ENCODE measurements around the gene IFNL2.
"Not testable (repeated sequence)": the region's sequence is repeated elsewhere in the genome, so short reads cannot be mapped to it uniquely, and the experiment has no call there.

Gene IFNL2

DNA sequence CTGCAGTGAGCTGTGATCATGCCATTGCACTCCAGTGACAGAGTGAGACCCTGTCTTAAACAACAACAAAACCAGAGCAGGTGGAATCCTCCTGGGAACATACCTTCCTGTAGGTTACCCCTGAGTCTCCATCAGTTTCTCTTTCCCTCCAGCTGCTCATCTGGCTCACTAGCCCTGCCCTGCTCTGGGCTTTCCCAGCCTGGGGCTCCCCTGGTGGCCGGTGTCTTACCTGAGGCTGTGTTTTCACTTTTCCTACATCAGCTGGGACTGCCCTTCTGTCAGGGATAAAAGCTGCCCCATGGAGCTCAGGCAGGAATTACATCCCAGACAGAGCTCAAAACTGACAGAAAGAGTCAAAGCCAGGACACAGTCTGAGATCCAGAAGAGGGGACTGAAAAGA, at the start of gene IFNL2:
IFNL2 (plus strand) TSS at position 312 of the 400 bp plus-strand sequence. CDS start 173 bp downstream, outside the sequence.
- H3K9ac ChIP-seq (ENCODE audit: low read length); H2AFZ ChIP-seq (ENCODE audit: low read length); H3K9me2 ChIP-seq (ENCODE audit: low read depth, low read length); H3K79me2 ChIP-seq (ENCODE audit: insufficient read depth, low read length); H3K27ac ChIP-seq (ENCODE audit: low read depth, low read length, poor library complexity, severe bottlenecking); H3F3A ChIP-seq (ENCODE audit: insufficient read depth, low read length); H3K27me3 ChIP-seq (ENCODE audit: insufficient read depth, low read length); H3K36me3 ChIP-seq (ENCODE audit: insufficient read depth, low read length); H4K20me1 ChIP-seq (ENCODE audit: insufficient read depth, low read length); H3K4me3 ChIP-seq (ENCODE audit: low read depth, low read length, poor library complexity, severe bottlenecking); H3K9me3 ChIP-seq (ENCODE audit: low read length); H3K4me2 ChIP-seq (ENCODE audit: low read length); H3K4me1 ChIP-seq (ENCODE audit: insufficient read depth, low read length, severe bottlenecking): not testable (repeated sequence)

DNA sequence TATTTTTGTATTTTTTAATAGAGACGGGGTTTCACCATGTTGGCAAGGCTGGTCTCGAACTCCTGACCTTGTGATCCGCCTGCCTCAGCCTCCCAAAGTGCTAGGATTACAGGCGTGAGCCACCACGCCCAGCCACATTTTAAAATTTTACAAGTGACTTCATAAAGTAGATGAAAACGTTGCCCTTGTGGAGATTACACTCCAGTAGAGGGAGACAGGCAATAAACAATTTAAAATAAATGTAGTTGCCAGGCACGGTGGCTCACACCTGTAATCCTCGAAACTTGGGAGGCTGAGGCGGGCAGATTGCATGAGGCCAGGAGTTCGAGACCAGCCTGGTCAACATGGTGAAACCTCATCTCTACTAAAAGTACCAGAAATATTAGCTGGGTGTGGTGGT, 49.1 kb upstream of the IFNL2 start:
- not testable (repeated sequence) for H3F3A ChIP-seq (ENCODE audit: insufficient read depth, low read length); H4K20me1 ChIP-seq (ENCODE audit: insufficient read depth, low read length); H3K79me2 ChIP-seq (ENCODE audit: insufficient read depth, low read length); H3K27me3 ChIP-seq (ENCODE audit: insufficient read depth, low read length); H2AFZ ChIP-seq (ENCODE audit: low read length); H3K4me2 ChIP-seq (ENCODE audit: low read length); H3K9ac ChIP-seq (ENCODE audit: low read length); H3K9me2 ChIP-seq (ENCODE audit: low read depth, low read length); H3K4me1 ChIP-seq (ENCODE audit: insufficient read depth, low read length, severe bottlenecking); H3K4me3 ChIP-seq (ENCODE audit: low read depth, low read length, poor library complexity, severe bottlenecking); H3K27ac ChIP-seq (ENCODE audit: low read depth, low read length, poor library complexity, severe bottlenecking); H3K36me3 ChIP-seq (ENCODE audit: insufficient read depth, low read length); H3K9me3 ChIP-seq (ENCODE audit: low read length)

DNA sequence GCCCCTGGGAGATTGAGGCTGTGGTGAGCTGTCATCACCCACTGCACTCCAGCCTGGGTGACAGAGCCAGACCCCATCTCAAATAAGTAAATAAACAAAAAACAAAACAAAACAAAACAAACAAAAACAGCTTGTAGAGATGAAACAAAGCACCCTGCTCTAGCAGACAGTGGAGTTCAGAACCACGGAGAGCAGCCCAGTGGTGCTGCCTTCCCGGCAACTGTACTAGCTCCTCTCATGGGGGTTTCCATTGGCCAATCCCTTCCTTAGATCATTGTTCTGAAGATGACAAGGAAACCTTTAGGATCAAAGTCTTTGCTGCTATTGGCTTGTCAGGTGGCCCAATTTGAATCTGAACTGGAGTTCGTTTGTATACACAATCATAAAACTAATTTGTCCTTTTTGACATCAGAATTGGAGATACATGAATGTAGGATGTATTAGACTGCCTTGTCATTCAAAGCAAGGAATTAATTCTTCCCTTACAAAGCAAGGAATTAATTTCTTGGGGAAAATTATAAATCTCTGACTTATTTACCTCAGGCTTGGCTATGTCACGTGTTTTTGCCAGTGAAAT, 44.4 kb upstream of the IFNL2 start:
- H2AFZ ChIP-seq (ENCODE audit: low read length): no peak overlapping the region
- H3K9me3 ChIP-seq (ENCODE audit: low read length): no peaks in the 10 kb centered on the region
- no peaks in the 10 kb centered on the region for H3K36me3 ChIP-seq (ENCODE audit: insufficient read depth, low read length)
- H3K9me2 ChIP-seq (ENCODE audit: low read depth, low read length): no peaks in the 10 kb centered on the region
- TF ChIP-seq, protein P1, sequence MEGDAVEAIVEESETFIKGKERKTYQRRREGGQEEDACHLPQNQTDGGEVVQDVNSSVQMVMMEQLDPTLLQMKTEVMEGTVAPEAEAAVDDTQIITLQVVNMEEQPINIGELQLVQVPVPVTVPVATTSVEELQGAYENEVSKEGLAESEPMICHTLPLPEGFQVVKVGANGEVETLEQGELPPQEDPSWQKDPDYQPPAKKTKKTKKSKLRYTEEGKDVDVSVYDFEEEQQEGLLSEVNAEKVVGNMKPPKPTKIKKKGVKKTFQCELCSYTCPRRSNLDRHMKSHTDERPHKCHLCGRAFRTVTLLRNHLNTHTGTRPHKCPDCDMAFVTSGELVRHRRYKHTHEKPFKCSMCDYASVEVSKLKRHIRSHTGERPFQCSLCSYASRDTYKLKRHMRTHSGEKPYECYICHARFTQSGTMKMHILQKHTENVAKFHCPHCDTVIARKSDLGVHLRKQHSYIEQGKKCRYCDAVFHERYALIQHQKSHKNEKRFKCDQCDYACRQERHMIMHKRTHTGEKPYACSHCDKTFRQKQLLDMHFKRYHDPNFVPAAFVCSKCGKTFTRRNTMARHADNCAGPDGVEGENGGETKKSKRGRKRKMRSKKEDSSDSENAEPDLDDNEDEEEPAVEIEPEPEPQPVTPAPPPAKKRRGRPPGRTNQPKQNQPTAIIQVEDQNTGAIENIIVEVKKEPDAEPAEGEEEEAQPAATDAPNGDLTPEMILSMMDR (IDR thresholded peaks at IDR 0.05; ENCODE audit: low read length): no peak
- TF ChIP-seq EZH2 (IDR thresholded peaks at IDR 0.05; ENCODE audit: borderline replicate concordance, low read length): no peak
- no peaks in the 10 kb centered on the region for H3K4me1 ChIP-seq (ENCODE audit: insufficient read depth, low read length, severe bottlenecking)
- no peak overlapping the region for H3K27ac ChIP-seq (ENCODE audit: low read depth, low read length, poor library complexity, severe bottlenecking)
- H3K9ac ChIP-seq (ENCODE audit: low read length): no peak overlapping the region
- no peaks in the 10 kb centered on the region for H4K20me1 ChIP-seq (ENCODE audit: insufficient read depth, low read length)
- no peaks in the 10 kb centered on the region for H3F3A ChIP-seq (ENCODE audit: insufficient read depth, low read length)
- H3K27me3 ChIP-seq (ENCODE audit: insufficient read depth, low read length): no peaks in the 10 kb centered on the region
- H3K79me2 ChIP-seq (ENCODE audit: insufficient read depth, low read length): no peaks in the 10 kb centered on the region
- no peak overlapping the region for H3K4me2 ChIP-seq (ENCODE audit: low read length)
- no peak overlapping the region for H3K4me3 ChIP-seq (ENCODE audit: low read depth, low read length, poor library complexity, severe bottlenecking)

DNA sequence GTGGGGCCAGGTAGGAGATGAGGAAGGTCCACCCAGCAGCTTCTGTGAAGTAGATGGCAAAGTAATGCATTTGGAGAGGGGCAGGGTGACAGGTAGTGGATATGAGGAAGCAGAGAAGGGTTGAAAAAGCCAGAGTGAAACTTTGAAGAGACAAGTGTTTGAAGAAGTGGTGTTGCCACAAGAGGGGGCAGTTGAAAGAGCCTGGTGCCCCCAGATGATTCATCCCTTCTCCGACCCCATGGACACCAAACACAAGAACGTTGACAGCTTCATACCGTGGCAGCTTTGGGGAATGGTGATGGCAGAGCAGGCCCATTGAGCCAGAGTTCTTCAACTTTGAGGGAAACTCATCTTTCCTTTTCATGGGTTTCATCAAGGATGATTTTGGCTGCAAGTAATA, 43.3 kb upstream of the IFNL2 start:
- Histone ChIP-seq H3K9me3 (ENCODE audit: low read length) (no peaks in the 10 kb centered on the region), H3K4me1 (ENCODE audit: insufficient read depth, low read length, severe bottlenecking) (no peaks in the 10 kb centered on the region), H3K9ac (ENCODE audit: low read length) (no peak overlapping the region), H3F3A (ENCODE audit: insufficient read depth, low read length) (no peaks in the 10 kb centered on the region), H4K20me1 (ENCODE audit: insufficient read depth, low read length) (no peaks in the 10 kb centered on the region), H3K9me2 (ENCODE audit: low read depth, low read length) (no peaks in the 10 kb centered on the region), H3K36me3 (ENCODE audit: insufficient read depth, low read length) (no peaks in the 10 kb centered on the region), H2AFZ (ENCODE audit: low read length) (no peak overlapping the region), H3K79me2 (ENCODE audit: insufficient read depth, low read length) (no peaks in the 10 kb centered on the region), H3K4me3 (ENCODE audit: low read depth, low read length, poor library complexity, severe bottlenecking) (no peak overlapping the region), H3K4me2 (ENCODE audit: low read length) (no peak overlapping the region), H3K27ac (ENCODE audit: low read depth, low read length, poor library complexity, severe bottlenecking) (no peak overlapping the region), H3K27me3 (ENCODE audit: insufficient read depth, low read length) (no peaks in the 10 kb centered on the region)
- no peak for TF ChIP-seq EZH2 (IDR thresholded peaks at IDR 0.05; ENCODE audit: borderline replicate concordance, low read length)
- TF ChIP-seq, protein P1 (IDR thresholded peaks at IDR 0.05; ENCODE audit: low read length): no peak; the same call in 1 of the 2 replicates
